ENCODE measurements around the gene NFX1.
A peak's percentile ranks its signal among the peaks of the same experiment; 100 is the strongest.

The NFX1 gene

DNA sequence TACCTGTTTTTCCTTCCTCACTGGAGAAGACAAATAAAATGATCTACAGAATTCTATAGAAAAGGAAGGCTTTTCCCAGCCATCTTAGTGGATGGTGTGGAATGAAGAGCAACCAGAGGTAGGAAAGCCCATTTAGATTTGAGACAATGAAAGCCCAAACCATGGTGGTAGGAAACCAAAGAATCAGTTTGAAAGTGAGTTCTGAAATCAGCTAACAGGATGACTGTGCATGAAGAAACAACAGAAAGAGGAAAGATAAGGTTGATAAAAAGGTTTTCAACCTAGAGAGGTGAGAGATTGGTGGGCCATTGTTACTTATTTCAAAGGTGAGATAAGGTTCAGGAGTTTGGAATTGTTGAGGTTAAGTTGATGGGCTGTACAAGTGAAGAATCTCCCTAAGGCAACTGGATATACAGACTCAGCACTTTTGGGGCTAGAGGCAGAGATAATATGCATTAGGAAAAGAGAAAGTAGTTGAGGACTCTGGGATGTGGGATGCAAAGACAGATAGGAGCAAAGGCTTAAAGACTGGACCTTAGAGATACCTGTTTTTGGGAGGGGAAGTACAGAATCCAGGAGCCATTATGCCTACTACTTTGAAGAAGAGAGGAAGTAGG, 23.1 kb upstream of the NFX1 start:
- DNase-seq = no peak

DNA sequence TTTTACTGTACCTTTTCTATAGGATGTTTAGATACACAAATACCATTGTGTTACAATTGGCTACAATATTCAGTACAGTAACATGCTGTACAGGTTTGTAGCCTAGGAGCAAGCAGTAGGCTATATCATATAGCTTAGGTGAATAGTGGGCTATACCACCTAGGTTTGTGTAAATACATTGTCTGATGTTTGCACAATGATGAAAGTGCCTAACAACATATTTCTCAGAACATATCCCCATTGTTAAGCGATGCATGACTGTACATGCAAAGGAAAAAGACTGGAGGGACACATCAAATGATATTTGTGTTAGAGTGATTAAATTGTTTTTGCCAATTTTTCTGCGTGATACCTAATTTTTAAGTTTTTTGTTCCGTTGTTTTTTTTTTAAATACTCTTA, 20.2 kb upstream of the NFX1 start:
- no peak for DNase-seq

DNA sequence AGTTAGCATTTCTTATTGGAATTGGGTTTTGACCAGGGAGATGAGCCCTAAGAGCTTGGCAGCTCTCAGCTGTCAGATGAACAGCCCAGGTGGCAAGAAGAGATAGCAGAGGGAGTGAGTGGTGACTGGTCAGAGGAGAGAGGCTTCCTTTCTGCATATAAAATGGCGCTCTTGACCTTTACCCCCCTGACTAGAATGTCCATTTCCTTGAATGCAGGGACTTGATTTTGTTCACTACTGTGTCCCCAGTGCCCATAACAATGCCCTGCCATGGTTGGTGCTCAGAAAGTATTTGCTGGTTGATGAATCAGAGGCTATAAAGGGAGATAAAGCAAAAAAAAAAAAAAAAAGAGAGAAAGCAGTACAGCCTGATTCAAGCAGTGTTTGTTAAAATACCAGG, 18.3 kb upstream of the NFX1 start:
- DNase-seq = no peak

DNA sequence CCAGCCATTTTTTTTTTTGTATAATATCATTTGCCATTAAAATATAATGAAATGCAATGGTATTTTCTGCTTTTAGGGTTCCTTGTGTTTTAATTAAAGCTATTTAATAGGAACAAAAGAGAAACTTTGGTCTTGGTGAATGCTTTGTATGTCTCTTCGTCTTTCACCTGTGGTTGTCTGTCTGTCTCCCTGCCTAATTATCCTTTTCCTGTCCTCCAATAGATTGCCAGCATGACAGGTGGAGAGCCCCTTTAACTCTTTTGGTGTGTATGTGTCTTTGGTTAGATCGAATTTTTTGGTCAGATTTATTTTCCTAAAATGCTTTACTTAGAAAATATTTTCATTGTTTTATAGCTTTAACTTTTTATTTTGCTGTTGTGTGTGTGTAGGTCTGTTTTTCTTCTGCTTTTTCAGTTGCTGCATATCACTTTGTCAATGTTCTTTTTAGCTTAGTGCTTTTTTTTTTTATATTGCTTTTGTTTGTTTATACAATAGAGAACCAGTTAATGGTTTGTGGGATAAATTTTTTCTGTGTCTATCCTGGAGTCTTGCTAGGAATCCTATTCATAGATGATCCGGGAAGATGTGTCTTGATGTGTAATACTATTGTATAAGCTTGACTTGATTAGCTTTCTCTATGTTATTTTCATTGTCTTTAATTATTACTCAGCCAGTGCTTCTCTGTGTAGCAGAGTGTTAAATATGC, 16.9 kb upstream of the NFX1 start:
- DNase-seq = no peak

DNA sequence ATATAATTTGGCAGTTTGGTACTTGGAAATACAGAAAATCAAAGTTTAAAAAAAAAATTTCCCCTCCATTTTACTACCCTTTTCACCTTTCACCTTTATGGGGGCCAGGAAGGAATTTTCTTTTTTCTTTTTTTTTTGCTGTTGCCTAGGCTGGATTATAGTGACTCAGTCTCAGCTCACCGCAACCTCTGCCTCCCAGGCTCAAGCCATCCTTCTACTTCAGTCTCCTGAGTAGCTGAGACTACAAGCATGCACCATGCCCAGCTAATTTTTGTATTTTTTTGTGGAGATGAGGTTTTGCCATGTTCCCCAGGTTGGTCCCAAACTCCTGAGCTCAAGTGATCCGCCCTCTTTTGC, 16.4 kb upstream of the NFX1 start:
- DNase-seq = no peak

GRCh38 chr9:33277484-33277883, 12.8 kb upstream of the NFX1 start:
- DNase-seq = no peak

- no peak for DNase-seq
These were observed 4.8 kb upstream of the NFX1 start for GRCh38 chr9:33285502-33285901.

DNA sequence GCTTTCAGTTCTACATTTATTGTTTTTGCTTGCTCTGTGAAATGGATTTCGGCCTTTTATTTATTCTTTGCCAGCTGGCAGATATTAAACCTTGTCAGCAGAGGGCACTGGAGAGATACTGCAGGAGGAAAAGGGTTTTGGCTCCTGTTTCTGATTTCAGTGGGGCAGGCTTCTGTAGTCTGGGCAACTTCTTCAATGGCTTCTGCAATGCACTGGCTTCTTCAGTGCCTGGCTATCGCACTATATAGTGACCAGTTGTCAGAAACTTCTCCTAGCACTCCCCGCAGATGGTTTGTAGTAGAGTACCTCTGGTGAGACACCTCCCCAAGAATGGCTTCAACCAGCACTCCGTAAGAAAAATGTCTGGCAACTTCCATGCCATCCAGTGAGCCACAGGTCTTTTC, 3.2 kb upstream of the NFX1 start:
- peak; percentile 51 to 79 for DNase-seq

DNA sequence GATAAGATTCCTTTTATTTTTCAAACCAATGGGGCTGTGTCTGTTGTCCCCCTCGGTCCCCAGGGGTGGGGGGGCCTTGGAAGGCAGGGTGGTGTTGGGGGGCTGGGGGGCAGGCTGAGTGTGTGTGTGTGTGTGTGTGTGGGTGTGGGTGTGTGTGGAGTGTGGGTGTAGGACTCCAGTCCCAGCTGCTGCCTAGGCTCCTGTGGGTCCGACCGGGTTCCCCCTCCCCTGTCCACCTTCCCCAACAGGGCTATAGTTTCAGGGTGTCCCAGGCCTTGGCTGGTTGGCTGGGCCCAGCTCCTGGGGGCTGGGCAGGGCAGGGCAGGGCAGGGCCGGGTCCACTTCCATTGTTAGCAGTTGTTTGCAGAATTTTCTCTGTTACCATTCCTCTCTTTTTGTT, 2.1 kb upstream of the NFX1 start:
- no peak for DNase-seq

- no peak for DNase-seq
These were observed 1.4 kb upstream of the NFX1 start for GRCh38 chr9:33288828-33289483.

GRCh38 chr9:33289496-33289895, 820 bp upstream of the NFX1 start:
- DNase-seq = no peak

DNA sequence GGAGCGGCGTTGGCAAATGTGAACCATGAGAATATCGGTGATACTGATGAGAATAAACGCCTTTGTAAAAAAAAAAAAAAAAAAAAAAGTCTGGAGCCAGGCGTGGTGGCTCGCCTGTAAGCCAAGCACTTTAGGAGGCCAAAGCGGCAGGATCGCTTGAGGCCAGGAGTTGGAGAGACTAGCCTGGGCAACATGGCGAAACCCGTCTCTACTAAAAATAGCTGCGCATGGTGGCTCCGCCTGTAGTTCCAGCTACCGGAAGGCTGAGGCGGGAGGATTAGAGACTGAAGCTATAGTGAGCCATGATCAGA, 425 bp upstream of the NFX1 start:
- no peak for DNase-seq

GRCh38 chr9:33291031-33291397, 698 bp downstream of the NFX1 start:
- no peak for DNase-seq

- DNase-seq = no peak
These were observed 1.6 kb downstream of the NFX1 start for GRCh38 chr9:33291901-33292300.

DNA sequence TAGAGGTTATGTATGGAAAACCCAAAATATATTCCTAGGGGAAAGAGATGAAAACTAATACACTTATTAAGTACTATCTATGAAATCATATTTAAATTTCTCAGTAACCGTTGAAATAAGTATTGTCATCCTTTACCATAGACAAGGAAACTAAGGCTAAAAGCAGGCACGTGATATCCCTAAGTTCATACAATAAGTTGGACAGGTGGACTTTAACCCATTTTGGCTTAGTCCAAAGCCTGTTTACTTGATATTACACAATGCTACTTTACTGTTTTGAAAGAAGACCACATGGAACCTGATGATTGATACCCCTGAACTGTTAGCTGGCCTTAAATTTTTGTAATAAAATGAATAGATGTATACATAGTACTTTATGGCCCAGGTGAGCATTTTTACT, 3.5 kb downstream of the NFX1 start:
- no peak for DNase-seq

DNA sequence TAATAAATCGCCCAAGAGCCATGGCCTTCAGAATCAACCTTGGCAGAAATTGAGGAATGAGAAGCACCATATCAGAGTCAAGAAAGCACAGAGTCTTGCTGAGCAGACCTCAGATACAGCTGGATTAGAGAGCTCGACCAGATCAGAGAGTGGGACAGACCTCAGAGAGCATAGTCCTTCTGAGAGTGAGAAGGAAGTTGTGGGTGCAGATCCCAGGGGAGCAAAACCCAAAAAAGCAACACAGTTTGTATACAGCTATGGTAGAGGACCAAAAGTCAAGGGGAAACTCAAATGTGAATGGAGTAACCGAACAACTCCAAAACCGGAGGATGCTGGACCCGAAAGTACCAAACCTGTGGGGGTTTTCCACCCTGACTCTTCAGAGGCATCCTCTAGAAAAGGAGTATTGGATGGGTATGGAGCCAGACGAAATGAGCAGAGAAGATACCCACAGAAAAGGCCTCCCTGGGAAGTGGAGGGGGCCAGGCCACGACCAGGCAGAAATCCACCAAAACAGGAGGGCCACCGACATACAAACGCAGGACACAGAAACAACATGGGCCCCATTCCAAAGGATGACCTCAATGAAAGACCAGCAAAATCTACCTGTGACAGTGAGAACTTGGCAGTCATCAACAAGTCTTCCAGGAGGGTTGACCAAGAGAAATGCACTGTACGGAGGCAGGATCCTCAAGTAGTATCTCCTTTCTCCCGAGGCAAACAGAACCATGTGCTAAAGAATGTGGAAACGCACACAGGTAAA, 4.5 kb downstream of the NFX1 start:
- DNase-seq = no peak

- DNase-seq = no peak
These were observed 5.3 kb downstream of the NFX1 start for GRCh38 chr9:33295571-33295970.

- no peak for DNase-seq
These were observed 7.1 kb downstream of the NFX1 start for GRCh38 chr9:33297432-33297831.

DNA sequence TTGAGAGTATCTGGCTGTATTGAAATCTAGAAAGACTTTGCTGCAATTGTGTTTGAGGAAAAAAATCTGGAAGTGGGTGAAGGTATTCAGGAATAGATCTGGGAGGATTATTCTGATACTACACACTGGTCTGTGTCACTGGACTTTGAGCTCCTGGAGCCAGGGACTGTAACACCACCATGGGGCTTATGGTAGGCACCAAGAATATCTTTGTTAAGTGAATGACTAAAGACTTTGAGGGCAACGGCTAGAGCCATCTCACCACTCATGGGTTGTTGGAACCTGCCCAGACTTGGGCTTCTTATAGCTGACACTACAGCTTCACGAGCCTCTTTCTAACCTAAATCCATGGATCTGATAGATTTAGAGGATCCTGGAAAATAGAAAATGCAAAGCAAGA, 10.2 kb downstream of the NFX1 start:
- DNase-seq = no peak

GRCh38 chr9:33304362-33304761, 14.0 kb downstream of the NFX1 start:
- no peak for DNase-seq

DNA sequence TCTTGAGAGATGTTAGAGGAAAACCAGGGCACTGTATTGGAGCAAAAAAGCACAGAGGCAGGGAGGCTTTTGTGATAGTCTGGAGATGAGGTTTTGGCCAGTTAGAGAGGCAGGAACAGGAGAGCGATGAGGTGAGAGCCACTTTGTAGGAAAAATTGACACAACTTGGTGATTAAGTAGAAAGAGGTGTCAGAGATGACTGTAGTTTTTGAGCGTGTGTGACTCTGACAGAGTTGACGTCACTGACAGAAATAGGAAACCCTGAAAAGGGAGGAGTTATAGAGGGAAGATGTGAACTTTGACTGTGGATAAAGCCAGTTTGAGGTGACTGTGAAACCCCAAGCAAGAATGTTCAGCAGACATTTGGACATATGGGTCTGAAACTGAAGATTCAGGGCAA, 15.7 kb downstream of the NFX1 start:
- DNase-seq = no peak

DNA sequence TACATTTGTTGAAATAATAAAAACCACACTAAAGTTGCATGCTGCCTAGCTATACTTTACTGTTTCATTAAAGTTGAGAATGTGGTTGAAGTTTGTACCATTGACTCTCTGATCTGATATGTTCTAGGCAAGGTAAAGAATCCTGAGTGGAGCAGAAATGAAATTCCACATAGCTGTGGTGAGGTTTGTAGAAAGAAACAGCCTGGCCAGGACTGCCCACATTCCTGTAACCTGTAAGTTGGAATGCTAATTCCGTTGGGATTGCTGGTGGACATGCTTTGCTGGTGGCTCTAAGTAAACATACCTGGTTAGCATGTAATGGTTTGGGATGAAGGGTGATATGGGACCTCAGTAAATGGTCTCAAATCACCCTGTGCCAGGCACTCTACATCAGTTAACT, 16.8 kb downstream of the NFX1 start:
- DNase-seq = no peak

DNA sequence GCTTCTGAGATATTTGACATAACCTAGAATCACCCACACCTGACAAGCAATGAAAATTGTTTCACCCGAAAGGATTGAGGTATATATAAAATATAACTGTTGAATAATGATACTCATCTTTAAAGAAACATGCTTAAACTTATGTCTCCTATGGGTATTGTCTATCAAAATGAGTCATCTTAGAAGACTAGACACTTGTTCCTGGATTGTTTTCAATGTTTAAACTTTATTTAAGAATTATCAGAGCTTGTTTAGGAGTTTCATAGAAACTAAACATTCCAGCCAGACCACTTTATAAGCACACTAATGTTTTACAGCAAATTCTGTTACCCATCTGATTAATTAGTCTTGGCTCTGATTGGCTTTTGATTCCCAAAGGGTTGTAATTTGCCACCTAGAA, 19.6 kb downstream of the NFX1 start:
- no peak for DNase-seq

- no peak for DNase-seq
These were observed 20.4 kb downstream of the NFX1 start for GRCh38 chr9:33310748-33311147.

All from NCI-H446 (cell line).